GM13976 (cell line): ENCODE measurements around the gene INF2.

Experiments used
- DNase-seq: peaks from one replicate; pipeline ENCODE4 v3.0.0; 2012; ENCODE audit warnings: low spot score
- in situ Hi-C: fragments of 300-500 bp; cut with MboI; formaldehyde crosslinking; loops from one replicate; pipeline ENCODE4 v1.12.0; 2022; ENCODE audit warnings: low sequenced_read_pairs, mixed read lengths, inconsistent platforms; ENCODE audit not compliant: unreplicated experiment
- TF ChIP-seq, protein P1 (sequence below): IDR thresholded peaks from 2 replicates; pipeline ENCODE4 v1.5.1; 2012; ENCODE audit warnings: borderline replicate concordance, mild to moderate bottlenecking; ENCODE audit not compliant: insufficient read depth; ENCODE audit errors: extremely low read depth, missing control alignments, control extremely low read depth

The INF2 gene

DNA sequence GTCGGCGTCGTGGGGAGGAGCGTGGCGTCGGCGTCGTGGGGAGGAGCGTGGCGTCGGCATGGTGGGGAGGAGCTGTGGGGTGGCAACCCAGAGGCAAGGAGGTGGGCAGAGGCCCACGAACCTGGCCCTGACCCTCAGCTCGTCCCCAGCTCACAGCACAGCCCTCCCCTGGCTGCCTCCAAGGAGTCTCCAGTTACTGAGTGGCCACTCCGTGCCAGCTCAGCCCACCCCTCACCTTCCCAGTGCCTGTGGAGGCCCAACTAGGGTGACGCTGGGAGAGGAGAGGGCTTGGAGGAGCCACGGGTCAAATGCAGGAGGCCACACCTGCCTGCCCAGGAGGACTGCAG lies 40.4 kb downstream of the INF2 start:
- TF ChIP-seq, protein P1, sequence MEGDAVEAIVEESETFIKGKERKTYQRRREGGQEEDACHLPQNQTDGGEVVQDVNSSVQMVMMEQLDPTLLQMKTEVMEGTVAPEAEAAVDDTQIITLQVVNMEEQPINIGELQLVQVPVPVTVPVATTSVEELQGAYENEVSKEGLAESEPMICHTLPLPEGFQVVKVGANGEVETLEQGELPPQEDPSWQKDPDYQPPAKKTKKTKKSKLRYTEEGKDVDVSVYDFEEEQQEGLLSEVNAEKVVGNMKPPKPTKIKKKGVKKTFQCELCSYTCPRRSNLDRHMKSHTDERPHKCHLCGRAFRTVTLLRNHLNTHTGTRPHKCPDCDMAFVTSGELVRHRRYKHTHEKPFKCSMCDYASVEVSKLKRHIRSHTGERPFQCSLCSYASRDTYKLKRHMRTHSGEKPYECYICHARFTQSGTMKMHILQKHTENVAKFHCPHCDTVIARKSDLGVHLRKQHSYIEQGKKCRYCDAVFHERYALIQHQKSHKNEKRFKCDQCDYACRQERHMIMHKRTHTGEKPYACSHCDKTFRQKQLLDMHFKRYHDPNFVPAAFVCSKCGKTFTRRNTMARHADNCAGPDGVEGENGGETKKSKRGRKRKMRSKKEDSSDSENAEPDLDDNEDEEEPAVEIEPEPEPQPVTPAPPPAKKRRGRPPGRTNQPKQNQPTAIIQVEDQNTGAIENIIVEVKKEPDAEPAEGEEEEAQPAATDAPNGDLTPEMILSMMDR = no peak

DNA sequence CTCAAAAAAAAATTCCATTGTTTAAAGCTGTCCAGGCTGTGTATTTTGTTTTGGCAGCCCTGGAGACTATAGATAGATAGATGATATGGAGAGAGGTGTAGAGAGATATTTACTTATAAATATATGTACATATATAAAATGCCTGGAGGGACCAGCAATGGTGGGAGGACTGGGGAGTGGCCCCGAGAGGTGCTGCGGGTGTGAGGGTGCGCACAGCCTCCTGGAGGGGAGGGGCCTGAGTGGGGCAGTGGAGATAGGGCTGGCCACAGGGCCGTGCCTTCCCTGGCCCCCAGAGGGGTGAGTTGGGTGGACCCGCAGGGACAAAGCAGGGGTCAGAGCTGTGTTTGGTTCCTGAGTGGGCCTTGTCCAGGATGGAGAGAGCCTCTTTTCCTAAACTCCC lies 41.1 kb downstream of the INF2 start:
- TF ChIP-seq, protein P1 = no peak
- in situ Hi-C loops = no loop called here
- DNase-seq = no peak

More for the DNA sequence above, 40.4 kb downstream of the INF2 start:
- in situ Hi-C loops = no loop called here
- DNase-seq = no peak

DNA sequence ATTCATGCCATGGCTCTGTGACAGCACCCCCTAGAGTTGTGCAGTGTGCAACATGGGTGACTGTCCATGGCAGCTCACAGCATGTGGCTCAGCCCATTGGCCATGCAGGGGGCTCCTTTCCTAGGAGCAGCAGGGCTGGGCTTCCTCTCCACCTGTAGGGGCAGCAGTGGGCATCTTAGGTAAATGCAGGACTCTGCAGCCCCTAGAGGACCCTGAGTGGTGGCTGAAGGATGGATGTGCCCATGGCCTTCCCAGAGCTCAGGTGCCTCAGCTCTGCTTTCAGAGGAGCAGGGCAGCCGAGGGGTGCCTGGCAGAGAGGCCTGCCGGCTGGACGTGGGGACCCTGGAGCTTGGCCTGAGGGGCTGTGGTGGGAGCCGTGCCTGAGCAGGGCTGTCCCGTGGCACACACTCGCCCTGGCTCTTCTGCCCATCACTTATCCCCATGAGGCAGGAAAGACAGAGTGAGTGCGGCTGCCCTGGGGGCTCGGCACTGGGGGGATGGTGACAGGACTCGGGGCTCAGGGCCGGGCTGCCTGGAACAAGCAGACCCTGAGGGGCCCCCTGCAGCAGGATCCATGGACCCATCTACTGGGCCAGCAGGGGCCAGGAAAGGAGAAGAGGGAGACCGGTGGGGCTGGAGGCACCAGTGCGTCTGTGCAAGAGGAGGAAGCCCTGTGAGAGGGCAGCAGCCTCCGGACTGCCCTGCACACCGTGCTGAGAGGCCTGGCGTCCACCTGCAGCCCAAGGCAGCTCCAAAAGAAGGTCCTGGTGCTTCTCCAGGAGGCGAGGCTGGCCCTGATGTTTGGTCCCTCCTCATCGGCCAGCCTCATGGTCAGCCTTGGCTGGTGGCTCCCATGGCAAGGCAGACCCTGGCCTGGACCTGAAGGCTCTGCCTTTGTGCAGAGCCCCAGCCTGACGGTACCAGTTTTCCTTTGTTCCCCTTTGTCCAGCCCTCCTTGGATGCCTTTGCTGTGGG lies 42.2 kb downstream of the INF2 start:
- in situ Hi-C loops = no loop called here
- TF ChIP-seq, protein P1 = no peak
- DNase-seq = no peak

DNA sequence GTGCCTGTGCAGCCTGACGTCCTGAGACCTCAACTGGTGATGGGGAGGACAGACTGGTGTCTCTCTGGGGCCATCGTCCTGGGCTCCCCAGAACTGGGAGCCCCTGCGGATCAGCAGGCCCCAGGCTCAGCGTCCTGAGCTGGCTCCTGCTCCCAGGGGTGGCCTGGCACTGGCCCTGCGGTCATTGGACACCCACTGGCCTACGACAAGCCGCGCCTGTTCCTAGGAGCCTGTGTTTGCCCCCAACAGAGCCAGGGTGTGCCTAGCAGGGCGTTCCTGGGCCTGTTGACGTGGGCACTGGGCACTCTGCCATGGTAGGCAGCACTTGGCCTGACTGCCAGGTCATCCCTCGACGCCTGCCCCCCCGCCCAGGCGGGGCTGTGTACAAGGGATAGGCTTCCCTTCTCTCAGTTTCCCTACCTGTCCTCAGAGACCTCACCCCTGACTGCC lies 43.0 kb downstream of the INF2 start:
- in situ Hi-C loops = no loop called here
- DNase-seq = no peak
- TF ChIP-seq, protein P1 = no peak

DNA sequence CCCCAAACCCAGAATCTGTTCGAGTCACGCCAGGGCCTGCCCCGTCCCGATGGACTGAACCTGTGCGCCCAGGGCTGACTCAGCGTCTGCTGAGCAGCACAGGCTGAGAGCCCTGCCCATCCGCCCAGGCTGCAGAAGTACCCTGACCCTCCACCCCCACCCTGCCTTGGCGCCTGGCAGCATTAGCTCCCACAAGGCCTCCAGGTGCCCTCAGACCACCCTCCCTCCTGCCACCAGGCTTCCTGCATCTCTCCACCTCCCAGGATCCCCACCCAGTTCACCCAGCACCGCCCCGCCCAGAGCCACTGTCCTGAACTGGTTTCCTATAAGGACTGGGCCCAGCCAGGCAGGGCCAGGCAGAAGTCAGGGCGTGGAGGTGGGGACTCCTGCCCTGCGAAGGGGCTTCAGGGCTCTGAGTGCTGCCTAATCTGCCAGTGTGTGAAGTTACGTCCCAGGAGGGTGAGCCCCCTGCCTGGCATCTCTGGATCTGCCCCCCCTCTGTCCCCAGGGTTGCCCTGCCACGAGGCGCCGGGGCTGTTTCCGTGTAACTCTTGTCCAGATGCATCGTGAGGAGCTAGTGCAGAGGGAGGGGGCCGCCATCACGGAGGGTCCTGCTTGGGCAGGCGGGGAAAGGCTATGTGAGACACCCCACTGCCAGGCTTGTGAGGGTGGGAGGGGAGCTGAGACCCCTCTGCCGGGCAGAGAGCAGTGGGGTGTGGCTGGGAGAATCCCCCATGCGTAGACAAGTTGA lies 43.7 kb downstream of the INF2 start:
- TF ChIP-seq, protein P1 = no peak
- in situ Hi-C loops = no loop called here
- no peak for DNase-seq

DNA sequence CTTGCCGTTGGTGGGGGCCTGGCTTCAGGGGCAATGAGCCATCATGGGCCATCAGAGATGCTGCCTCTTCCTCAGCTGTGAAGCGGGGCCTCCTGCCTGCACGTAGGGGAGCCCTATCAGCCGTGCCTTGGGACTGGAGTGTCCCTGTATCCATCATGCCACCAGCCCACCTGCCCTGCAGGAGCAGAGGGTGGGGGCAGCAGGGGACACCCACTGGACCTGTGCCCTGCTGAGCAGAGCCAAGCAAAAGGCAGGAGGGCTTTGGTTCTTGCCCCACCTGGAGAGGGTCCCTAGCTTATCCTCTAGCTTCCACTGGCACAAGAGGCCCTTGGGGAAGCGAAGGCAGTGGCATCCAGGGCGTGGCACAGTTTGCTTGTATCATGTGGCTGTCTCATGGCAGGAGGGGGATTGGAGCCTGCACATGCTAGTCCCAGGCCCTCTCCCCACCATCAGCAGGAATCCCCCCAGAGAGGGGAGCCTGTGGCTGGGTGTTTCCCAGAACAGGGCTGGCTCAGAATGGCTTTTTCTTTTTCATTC lies 44.7 kb downstream of the INF2 start:
- TF ChIP-seq, protein P1 = no peak
- in situ Hi-C loops = no loop called here
- no peak for DNase-seq
